Upper lobe of left lung (tissue), 4 donors: ENCODE measurements around the gene RGS9.

ENCODE experiments used
- CTCF ChIP-seq, 6 experiments: fragments of 450-650 bp in 4 of 6; fragments of 200-600 bp in 2 of 6; sonication (generic) in 2 of 6; IDR thresholded peaks; one replicate each; pipeline ENCODE4 v1.5.1; 2016 to 2019; ENCODE audit warnings: antibody characterized with exemption in 6 of 6
- EP300 ChIP-seq, 4 donors: sonication (generic); formaldehyde crosslinking; IDR thresholded peaks; one replicate each; pipeline ENCODE4 v1.5.1; 2017; ENCODE audit warnings: antibody characterized with exemption in 4 of 4, control low read depth in 2 of 4
- POLR2A ChIP-seq, 4 donors: fragments of 450-650 bp; IDR thresholded peaks; one replicate each; pipeline ENCODE4 v1.5.1; 2016 to 2017; ENCODE audit warnings: antibody characterized with exemption in 4 of 4, mild to moderate bottlenecking in 2 of 4
- POLR2AphosphoS5 ChIP-seq, 2 donors: sonication (generic); formaldehyde crosslinking; IDR thresholded peaks; one replicate each; pipeline ENCODE4 v1.5.1; 2017; ENCODE audit warnings: antibody characterized with exemption in 2 of 2

- no peak for TF ChIP-seq CTCF (IDR thresholded peaks at IDR 0.05)
- no peak for TF ChIP-seq EP300 (IDR thresholded peaks at IDR 0.05)
- no peak for TF ChIP-seq POLR2A (IDR thresholded peaks at IDR 0.05)
- no peak for TF ChIP-seq POLR2AphosphoS5 (IDR thresholded peaks at IDR 0.05)
These were observed 10.8 kb downstream of the RGS9 start for GRCh38 chr17:65147955-65148354.
